Fibroblast of skin of abdomen (primary cell): ENCODE data around the gene TPPP. TPM values are rescaled to one million over a fixed set of nuclear protein-coding genes. Genes with fewer than 3 reads are reported as not detected.
"Not testable (repeated sequence)": the region's sequence is repeated elsewhere in the genome, so short reads cannot be mapped to it uniquely, and the experiment has no call there.

Experiments
- DNase-seq: peaks from one replicate; pipeline ENCODE4 v3.0.0-alpha.2; 2013
- polyA plus RNA-seq, 2 experiments: library from polyadenylated mRNA; unstranded; fragments of 120-200 nt; gene quantifications; one replicate each; pipeline ENCODE4 v1.2.1, GENCODE V29; 2013; ENCODE audit not compliant: insufficient read length in 2 of 2

The TPPP gene
- polyA plus RNA-seq (2013, experiment 1 of 2; ENCODE audit: insufficient read length) = 0.12 TPM
- 0.10 TPM for polyA plus RNA-seq (2013, experiment 2 of 2; ENCODE audit: insufficient read length)

DNA sequence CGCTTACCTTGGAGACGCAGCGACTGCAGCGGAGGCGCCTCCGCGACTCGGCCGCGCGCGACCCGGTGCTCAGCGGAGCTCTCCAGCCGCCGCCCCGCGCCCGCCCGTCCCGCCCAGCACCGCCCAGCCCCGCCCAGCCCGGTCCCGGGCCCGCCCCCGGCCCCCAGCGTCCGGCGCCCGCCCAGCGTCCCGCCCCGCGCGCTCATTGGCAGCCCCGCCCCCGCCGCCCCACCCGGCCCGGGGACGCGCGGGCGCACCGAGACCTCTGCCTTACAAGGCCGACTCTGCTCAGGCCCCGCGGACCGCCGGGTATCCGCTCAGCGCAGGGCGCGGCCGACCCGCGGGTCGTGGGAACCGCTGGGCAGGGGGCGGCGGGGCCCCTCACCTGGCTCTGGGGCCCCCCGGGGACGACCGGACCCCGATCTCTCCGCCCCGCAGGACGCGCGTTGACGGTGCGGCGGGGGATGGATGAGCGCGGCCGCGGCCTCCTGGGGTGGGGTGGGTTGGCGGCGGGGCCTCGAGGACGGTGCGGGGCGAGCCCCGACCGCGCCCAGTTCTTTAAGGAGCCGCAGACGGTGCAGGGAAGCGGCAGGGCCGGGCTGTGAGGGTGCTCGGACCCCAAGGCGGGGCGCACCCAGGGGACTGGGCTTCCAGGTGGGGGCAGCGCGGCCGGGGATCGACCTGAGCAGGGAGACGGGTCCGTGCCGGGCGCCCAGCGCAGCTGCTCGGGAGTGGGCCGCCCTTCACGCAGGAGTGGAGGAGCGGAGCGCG is at the start of gene TPPP:
TSS of gene TPPP (minus strand) at position 82 of the 771 bp plus-strand sequence. CDS start 15,292 bp downstream, outside the sequence.
- DNase-seq = peak; percentile 38

DNA sequence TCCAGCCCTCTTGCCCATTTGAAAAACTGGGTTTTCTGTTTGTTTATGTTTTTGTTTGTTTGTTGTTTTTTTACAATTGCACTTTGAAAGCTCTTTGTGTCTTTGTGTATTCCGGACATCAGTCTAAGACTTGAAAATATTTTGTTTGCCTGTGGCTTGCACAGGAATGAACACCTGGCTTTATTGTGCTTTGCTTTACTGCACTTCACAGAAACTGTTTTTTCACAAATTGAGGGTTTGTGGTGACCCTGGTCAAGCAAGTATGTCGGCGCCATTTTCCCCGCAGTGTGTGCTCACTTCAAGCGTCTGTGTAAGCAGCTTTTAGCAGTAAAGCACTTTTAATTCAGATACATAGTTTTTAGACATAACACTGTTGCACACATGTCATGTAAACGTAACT is 49.1 kb upstream of the TPPP start:
- not testable (repeated sequence) for DNase-seq

DNA sequence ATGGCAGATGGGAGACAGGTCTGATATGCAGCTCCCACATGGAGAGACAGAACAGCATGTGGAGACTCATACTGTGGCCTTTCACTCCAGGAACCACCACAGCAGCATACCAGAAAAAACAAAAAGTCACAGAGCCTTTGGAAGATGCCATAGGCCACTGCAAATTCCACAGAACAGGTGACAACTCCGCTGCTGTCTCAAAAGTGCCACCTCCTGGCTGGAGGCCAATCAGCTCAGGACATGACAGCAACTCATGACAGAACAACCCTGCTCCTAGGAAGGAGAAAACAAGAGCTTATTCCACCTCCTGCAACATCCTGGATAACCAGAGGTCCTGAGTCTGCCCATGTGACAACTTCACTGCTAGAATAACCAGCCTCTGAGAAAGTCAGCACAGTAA is 41.0 kb upstream of the TPPP start:
- DNase-seq = not testable (repeated sequence)

DNA sequence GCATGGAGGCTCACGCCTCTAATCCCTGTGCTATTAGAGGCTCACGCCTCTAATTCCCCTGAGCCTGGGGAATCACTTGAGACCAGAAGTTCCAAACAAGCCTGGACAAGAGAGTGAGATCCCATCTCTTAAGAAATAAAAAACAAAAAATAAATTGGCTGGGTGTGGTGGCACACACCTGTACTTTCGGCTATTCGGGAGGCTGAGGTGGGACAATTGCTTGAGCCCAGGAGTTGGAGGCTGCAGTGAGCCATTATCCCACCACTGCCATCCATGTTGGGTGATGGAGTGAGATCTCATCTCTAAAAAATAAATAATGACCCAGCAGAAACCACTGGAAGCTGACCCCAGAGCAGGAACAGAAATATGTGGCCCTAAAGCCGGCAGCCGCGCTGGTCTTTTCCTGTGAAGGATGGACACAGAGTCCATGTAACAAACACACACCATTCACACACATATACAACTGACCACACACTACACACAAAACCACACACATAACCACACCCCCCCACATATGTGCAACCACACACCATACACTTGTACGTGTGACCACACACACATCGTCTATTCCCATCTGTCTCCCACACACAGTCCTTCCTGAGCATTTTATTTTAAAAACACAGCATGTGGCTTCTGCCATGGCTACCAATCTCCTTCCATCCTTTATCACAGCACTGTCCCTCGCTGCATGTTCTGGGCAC is 39.8 kb upstream of the TPPP start:
- DNase-seq = not testable (repeated sequence)

DNA sequence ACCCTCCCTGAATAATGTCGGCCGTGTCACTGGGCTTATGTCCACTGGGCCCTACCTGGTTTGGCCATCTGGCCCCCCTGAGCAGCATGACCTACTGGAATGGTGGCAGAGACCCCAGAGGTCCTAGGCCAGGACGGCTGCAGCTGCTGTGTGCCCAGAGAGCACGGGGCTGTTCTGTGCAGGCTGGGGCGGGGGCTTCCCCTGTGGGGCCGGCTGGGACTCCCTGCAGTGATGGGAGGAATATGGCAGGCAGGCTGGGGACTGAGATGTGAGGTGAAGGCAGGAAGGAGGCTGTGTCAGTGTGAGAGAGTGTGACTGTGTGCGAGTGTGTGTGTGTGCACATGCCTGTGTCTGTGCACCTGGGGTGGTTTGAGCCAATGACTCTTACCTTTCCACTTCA is 36.1 kb upstream of the TPPP start:
- DNase-seq = not testable (repeated sequence)

DNA sequence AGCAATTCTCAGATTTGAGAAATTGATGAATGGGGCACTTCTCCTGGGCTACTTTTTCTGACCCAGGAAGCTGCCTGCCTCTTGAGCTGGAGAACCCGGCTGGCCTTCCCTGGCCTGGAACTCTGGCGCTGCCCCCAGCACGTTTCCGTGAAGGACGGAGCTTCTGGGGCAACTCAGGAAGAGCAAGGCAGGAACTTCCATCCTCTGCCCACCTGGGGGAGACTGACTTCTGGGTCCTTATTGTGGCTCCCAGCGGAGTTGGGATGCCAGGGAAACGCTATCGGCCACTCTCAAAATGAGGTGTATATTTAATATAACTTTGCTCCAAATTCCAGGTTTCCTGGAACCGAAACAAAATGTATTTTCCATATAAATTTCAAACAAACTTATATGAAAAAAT is 33.9 kb upstream of the TPPP start:
- not testable (repeated sequence) for DNase-seq

DNA sequence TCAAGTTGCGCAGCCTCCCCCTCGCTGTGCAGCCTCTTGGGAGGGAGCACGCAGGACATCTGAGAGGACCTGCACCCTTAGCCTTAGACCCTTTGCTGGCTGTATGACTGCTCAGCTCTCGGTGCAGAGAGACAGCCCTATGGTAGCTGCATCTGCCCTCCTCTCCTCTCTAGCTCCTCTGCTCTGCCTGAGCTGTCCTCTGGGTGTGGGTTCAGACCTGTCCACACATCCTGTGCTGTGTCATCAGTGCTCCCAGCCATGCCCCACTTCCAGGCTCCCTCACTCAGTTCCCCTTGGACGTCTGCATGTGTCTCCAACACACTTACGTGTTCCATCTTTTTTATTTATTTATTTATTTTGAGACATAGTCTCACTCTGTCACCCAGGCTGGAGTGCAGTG is 30.7 kb upstream of the TPPP start:
- not testable (repeated sequence) for DNase-seq

DNA sequence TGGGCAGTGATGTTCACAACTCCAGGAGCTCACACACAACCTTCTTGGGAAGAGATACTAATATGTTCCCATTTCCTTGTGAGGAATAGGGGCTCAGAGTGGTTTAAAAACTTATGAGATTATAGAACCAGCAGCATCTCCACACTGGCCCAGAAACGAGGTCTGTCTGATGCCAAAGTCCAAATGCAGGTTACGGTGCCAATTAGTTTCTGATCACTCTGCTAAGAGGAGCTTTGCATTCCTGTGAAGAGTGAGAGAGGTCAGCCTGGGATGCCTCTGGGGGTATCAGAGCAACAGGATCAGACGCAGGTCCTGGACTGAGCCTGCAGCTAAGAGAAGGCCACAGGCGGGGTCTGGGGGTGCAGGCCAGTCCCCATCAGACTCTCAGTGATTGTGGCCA is 30.2 kb upstream of the TPPP start:
- DNase-seq = not testable (repeated sequence)

DNA sequence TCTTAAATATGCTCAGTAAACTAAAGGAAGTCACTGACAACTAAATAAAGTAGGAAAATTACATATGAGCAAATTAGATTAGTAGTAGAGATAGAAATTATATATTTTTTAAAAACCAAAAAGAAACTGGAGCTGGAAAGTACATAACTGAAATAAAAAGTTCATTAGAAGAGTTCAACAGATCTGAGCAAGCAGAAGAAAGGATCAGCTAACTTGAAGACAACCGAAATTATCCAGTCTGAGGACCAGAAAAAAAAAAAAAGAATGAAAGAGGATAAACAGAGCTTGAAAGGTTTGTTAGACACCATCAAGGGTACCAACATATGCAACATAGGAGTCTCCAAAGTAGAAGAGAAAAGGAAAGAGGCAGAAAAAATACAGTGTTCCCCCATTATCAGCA is 26.2 kb upstream of the TPPP start:
- not testable (repeated sequence) for DNase-seq

DNA sequence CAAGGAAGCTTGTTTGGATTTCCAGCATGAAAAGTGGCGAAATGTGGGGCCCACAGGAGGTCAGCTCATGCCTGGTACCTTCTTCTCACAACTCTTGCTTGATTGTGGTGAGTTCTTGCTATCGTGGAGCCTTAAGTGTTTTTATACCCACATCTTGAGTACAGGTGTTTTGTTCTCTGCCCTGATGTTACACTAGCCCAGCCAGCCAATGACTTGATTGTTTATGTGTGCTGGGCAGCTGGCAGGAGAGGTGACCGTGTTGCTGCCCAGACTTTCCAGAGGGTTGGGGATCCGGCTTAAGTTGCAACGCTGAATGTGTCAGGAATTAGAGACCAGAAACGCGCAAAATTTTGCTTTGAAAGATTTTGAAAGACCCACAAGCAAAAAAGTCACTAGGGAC is 24.0 kb upstream of the TPPP start:
- DNase-seq = no peak

DNA sequence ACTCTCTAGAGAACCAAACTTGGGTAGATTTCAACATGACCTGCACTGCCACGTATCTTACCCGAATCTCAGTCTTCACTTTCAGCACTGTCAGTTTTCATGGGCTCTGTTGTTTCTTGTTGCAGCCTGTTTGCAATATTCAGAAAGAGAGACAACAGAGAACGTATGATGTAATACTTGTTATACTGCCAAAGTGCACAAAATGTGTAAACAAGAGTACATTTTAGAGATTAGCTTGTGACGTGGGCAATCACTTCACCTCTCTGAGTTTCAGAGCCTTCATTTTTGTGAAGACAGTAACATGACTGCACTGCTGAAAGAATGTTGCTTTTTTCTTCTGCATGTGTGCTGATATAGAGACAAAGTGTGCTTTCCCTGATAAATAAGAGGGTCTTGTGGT is 23.6 kb upstream of the TPPP start:
- not testable (repeated sequence) for DNase-seq

DNA sequence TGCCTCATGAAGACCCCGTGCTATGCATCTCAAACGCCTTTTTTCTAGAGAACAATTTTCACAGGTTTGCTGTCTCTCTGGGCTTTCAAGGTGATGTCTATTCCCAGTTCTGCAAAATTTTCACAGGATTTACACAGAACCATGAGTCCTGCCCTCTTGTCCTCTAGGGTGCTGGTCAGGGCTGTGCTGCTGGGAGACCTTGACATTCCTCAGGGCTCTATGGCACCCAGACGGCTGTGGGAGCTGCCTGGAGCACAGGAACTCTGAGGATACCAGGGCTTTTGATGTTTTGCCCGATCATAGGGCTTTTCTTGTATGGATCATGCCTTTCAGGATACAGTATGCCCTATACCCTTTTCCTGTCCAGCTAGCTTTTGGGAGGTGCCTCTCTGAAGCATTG is 22.5 kb upstream of the TPPP start:
- DNase-seq = not testable (repeated sequence)

DNA sequence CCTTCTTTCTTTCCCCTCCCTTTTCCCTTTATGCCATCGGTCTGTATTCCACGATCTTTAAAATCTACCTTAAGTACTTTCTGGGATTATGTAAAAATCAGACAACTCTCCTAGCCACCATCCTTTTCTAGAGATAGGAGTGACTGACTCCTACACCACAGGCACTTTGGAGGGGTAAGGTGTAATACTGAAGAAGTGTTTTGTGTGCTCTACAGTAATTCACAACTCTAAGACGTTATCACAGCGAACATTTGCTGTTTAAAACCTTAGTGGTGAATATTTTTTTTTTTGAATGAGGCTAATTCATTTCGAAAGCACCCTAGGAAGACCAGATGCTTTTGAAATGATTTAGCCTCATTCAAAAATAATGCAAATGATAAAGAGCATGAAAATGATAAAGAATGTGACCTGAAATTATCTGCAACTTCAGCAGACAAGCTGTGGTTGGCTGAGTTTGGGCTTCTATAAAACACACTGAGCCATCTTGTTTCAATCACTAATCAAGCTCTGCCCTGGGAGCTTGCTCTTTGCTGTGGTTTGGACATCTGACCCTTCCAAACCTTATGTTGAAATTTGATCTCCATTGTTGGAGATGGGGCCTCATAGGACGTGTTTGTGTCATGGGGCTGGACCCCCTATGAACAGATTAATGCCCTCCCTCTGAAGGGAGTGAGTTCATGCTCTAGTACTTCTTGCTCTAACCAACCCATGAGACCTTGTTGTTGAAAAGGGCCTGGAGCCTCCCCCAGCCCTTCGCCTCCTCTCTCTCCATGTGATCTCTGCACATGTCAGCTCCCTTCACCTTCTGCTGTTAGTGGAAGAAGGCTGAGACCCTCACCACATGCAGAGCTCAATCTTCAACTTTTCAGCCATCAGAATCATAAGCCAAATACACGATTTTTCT is 21.3 kb upstream of the TPPP start:
- not testable (repeated sequence) for DNase-seq

DNA sequence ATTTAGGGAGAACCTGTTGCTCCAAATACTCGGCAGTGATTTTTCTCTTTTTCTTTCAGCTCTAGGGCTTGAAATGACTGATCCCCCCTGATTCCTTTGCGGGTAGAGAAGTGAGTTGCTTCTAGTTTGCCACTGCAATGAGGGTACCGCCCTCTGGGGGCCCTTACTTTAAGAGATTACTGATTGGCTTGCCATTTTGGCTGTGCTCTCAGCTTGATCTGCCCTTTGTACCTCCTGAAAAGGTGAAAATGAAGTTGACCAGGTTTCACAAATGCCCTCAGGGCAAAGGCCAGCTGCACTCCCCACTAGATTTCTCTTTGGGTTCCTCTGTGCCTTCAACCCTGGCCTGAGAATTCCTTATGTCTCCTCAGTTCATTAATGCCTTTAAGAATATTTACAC is 20.5 kb upstream of the TPPP start:
- not testable (repeated sequence) for DNase-seq

DNA sequence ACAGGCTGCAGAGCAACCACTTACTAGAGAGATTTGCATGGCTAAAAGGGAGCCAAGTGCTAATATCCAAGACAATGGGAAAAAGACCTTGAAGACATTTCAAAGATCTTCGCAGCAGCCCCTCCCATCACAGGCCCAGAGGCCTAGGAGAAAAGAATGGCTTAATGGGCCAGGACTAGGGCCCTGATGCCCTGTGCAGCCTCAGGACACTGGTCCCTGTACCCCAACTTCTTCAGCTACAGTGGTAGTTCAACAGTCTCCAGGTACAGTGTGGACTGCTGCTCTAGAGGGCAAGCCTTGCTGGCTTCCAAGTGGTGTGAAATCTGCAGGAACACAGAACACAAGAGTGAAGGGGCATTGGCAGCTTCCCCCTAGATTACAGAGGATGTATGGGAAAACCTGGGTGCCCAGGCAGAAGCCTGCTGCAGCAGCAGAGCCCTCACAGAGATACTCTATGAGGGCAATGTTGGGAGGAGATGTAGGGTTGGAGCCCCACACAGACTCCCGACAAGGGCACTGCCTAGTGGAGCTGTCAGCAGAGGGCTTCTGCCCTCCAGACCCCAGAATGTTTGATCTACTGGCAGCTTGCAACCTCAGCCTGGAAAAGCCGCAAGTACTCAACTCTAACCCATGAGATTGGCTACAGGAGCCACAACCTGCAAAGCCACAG is 15.8 kb upstream of the TPPP start:
- DNase-seq = not testable (repeated sequence)

DNA sequence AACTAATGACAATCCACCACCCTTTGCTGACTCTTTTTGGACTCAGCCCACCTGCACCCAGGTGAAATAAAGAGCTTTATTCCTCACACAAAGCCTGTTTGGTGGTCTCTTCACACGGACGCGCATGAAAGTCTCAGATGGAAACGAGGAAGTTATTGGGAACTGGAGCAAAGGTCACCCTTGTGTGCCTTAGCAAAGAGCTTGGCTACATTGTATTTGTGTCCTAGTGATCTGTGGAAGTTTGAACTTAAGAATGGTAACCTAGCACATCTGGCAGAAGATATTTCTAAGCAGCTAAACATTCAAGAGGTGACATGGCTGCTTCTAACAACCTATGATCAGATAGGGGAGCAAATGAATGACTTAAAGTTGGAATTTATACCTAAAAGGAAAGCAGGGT is 15.2 kb upstream of the TPPP start:
- DNase-seq = not testable (repeated sequence)

DNA sequence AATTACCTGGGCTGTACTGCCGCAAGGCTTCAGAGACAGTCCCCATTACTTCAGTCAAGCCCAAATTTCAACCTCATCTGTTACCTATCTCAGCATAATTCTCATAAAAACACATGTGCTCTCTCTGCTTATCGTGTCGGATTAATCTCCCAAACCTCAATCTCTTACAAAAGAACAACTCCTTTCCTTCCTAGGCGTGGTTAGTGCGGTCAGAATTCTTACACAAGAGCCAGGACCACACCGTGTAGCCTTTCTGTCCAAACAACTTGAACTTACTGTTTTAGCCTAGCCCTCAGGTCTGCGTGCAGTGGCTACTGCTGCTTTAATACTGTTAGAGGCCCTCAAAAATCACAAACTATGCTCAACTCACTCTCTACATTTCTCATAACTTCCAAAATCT is 13.0 kb upstream of the TPPP start:
- not testable (repeated sequence) for DNase-seq

DNA sequence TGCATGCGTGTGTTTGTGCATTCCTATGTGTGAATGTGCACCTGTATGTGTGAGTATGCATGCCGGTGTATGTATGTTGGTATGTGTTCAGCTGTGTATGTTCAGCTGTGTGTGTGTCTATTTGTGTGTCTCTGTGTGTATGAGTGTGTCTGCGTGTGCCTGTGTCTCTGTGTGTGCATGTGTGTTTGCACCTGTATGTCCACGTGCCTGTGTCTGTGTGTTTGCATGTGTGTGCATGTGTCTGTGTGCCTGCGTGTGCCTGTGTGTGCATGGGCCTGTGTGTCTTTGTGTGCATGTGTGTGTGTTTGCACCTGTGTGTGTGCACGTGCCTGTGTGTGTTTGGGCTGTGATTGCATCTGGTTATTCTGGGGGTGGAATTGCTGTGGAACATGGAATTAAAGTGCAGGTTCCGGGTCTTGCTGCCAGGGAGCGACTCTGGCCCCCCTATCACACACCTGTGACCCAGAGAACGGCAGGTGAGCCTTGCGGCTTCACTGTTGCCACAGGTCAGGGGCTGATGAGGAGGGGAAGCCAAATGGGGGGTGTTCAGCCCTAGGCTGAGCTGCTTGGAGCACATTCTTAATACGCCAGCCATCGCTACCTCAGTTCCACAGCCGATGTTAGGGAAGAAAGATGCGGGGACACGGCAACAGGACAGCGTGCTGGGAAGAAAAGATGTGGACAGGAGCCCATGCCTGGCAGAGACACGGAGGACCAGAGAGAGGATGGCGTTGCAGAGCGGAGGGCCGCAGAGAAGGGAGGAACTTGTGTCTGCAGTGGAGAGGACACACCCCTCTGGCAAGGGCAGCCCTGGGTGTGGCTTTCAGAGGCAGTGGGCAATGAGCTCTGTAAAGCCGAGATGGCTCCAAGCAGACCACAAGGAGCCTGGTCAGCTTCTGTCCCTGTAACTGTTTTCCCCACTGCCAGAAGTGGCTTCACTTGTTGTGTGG is 3.9 kb upstream of the TPPP start:
- DNase-seq = not testable (repeated sequence)

DNA sequence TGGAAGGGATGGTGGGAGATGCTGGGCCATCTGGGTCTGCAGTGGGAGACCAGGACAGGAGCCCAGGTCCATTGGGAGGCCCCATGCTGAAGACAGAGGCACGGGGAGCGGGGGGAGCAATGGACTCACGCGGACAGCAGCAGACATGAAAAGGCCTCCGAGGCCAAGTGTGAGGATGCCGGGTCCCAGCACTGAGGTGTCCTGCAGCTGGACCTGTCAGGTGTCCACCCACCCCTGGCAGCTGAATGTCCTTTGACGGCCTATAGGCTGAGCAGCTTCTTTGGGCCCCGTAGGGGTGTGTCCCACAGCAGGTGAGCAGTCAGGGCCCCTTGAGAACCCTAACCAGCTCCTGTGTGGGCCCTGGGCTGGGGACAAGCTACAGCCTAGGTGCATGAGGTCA is 3.0 kb upstream of the TPPP start:
- not testable (repeated sequence) for DNase-seq

DNA sequence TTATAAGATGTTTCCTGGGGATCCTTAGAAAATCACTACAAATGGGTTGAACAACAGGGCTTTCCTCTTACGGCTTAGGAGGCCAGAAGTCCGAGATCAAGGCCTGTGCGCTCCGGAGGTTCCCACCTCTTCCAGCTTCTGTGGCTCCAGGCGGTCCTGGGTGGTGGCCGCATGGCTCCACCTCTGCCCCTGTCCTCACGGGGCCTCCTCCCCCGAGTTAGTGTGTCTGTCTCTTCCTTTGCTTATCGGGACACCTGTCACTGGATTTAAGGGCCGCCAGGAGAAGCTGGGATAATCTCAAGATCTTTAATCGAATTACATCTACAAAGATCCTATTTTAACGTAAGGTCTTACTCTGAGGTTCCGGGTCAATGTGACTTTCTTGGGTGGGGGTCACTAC is 2.3 kb upstream of the TPPP start:
- DNase-seq = not testable (repeated sequence)

DNA sequence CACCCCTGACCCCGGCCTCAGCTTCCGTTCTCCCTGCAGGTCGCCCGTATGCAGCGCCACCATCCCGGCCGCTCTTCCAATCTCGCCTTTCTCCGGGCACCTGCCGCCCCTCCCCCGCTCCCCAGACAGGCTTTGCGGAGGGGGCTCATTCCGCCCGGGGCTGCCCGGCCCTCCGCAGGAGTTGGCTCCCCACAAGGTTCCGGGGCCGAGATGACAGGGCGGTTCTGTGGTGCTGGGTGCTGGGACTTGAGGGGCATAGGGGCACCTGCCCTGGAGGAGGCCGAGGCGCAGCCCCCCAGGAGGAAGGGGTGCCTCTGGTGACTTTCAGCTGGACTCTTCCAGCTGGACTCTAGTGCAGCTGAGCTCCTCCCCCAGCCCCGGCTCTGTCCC is 885 bp upstream of the TPPP start:
- DNase-seq = not testable (repeated sequence)
